ENCODE data around the gene ECE1. TPM values are rescaled to one million over a fixed set of nuclear protein-coding genes. Genes with fewer than 3 reads are reported as not detected.
A peak's percentile ranks its signal among the peaks of the same experiment; 100 is the strongest.
"Not testable (repeated sequence)": the region's sequence is repeated elsewhere in the genome, so short reads cannot be mapped to it uniquely, and the experiment has no call there.

The ECE1 gene
- total RNA-seq, 1 experiment from 2014 or later, result 65.8 TPM

- no peak for DNase-seq (ENCODE audit: low spot score)
Observed at GRCh38 chr1:21292984-21293536, 2.8 kb upstream of the ECE1 start.

DNA sequence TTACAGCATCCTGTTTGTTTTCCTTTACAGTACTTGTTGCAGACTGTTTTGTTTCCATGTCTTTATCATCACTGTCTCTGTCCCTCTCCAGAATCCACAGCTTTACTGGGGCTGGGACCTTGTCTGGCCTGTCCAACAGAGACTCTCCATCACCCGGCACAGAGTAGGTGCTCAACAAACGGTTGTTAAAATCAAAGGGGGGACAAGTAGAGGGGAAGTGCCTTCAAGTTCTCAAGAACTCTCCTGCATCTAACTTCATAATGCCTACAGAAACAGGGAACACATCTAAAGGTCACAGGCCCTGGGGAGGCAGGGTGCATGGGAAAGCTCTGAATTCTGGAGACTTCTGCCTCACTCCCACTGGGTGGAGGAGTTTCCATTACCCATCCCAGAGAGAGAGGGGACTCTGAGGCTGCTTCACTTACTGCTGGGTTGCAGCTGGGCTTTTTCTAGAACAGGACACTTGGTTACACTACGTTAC lies 2.3 kb upstream of the ECE1 start:
- DNase-seq (ENCODE audit: low spot score), result no peak

DNA sequence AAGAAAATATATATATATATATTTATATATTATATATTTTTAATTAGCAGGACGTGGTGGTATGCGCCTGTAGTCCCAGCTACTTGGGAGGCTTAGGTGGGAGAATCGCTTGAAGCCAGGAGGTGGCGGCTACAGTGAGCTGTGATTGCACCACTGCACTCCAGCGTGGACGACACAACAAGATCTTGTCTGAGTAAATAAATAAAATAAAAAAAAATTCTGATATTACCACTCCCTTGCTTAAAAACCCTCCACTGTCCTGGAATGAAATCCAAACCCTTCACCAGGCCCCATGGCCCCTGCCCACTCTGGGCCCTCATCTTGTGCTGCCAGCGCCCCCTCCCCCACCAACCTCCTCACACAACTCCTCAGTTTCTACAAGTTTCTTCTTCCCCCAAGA lies 1.7 kb upstream of the ECE1 start:
- DNase-seq (ENCODE audit: low spot score), result no peak

DNA sequence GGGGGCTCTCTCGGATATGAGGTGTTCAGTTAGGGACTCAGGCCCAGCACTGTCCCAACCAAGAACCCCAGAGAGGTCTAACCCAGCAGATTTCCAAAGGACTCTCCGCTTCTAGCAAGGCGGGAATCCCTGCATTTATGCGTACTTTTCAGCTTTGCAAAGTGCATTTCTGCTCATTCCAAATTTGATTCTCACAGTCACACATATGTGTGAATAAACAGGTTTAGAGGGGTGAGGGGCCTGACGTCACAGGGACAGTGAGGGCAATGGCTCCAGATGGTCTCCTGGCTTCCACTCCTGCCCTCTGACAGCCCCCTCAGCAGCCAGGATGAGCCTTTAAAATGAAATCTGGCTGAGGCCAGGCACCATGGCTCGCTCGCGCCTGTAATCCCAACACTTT lies 921 bp upstream of the ECE1 start:
- no peak for DNase-seq (ENCODE audit: low spot score)

GRCh38 chr1:21290546-21290944 lies 282 bp upstream of the ECE1 start:
- no peak for DNase-seq (ENCODE audit: low spot score)

DNA sequence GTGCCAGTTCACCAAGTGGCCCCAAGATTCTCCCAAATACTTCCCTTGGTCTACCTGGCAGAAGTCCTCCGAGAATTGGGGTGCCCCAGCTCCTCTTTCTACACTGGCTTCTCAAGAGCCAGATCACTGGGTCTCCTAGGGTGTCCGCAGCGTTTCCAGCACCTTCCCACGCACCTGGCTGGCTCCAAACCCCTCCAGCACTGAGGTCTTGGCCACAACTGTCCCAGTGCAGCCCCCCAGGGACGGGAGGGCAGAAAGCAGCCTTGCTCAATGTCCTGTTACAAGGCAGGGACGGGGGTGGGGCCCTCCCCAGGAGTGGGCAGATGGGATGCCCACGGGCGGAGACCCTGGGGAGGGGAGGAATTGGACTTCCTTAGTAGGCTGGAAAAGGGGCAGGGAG lies 1.1 kb downstream of the ECE1 start:
- no peak for DNase-seq (ENCODE audit: low spot score)

DNA sequence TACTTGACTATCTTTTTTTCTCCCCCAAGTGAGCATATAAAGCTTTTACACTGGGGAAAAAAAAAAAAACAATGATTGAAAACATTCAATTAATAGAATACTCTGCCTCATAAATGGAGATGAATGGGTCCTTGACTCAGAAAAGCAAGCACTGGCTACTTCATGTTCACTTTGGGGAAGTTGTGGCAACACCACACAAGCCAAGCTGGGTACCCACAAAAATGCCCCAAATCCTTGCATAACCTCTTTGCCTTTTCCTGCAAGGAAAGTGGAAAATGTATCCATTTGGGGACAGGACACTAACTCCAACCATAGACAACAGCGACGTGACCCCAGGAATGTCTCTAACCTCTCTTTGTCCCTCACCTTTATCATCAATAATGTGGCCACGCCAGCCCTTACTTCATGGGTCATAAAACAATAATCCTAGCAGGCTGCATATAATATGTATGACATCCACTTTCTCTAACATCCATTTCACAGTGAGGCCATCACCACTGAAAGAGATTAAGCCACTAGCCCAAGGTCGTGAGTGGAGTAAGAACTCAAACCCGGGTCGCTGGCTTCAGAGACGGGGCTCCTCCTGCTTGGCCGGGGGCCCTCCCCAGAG lies 2.3 kb downstream of the ECE1 start:
- no peak for DNase-seq (ENCODE audit: low spot score)

GRCh38 chr1:21285386-21285785 lies 4.9 kb downstream of the ECE1 start:
- not testable (repeated sequence) for DNase-seq (ENCODE audit: low spot score)

DNA sequence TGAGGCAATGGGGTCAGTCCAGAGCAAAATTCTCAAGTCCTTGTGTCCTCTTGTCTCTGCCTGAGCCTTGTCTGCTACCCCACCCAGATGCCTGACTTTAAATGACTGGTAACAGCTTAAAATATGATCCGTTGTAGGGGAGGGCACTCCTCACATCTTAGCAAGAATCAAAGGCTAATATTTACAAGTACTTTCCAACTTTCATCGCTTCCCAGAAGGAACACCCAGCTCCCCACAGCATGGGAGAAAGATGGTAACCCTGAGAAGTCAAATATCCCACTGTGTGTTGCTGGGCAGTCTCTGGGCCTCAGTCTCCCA lies 5.2 kb downstream of the ECE1 start:
- DNase-seq (ENCODE audit: low spot score), result no peak

- no peak for DNase-seq (ENCODE audit: low spot score)
Observed at GRCh38 chr1:21284206-21285054, 5.8 kb downstream of the ECE1 start.

GRCh38 chr1:21283524-21283923 lies 6.7 kb downstream of the ECE1 start:
- no peak for DNase-seq (ENCODE audit: low spot score)

GRCh38 chr1:21282020-21282419 lies 8.2 kb downstream of the ECE1 start:
- not testable (repeated sequence) for DNase-seq (ENCODE audit: low spot score)

GRCh38 chr1:21280482-21280881 lies 9.8 kb downstream of the ECE1 start:
- DNase-seq (ENCODE audit: low spot score), result no peak

GRCh38 chr1:21280011-21280471 lies 10.2 kb downstream of the ECE1 start:
- DNase-seq (ENCODE audit: low spot score), result peak; percentile 16

DNA sequence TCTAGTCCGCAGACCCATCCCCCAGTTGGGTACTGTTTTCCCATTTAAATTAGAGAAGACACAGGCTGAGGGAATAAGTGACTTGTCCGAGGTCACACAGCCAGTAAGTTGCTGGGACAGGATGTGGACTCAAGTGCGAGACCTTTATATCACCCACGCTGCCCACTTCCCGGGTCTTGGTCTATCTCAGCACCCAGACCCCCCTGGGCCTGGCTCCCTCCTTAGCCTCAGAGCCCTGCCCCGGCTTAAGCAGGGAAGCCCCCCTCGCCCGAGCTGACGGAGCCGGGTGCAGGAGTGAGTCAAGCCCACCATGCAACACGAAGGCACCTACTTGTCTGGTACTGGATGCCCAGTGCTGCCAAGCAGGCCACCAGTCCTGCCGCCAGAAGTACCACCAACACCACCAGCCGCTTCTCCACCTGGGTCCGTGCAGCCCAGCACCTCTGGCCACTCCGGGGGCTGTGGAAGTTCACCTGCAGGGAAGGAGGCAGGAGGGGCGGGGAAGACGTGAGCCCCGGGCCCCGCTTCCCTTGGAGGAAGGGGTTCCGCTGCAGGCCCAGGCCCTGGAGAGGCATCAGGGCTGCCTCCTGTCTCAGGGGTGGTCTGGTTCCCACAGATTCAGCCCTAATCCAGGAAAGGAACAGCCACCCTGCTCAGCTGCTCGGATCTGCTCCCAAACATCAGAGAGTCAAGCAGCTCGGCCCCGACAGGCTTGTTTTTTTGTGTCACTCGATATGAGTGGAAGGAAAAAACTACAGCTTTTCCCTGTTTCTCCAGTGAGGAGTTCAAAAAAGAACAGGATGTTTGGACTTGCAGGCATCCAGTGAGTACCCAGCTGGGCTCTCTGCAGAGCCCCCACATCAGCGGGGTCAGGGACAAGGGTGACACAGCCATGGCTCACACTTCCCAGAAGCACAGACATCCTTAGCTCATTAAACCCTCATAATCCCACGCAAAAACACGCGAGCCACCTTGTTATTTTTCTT lies 11.1 kb downstream of the ECE1 start:
- DNase-seq (ENCODE audit: low spot score), result no peak

- DNase-seq (ENCODE audit: low spot score), result no peak
Observed at GRCh38 chr1:21278208-21278859, 11.9 kb downstream of the ECE1 start.

DNA sequence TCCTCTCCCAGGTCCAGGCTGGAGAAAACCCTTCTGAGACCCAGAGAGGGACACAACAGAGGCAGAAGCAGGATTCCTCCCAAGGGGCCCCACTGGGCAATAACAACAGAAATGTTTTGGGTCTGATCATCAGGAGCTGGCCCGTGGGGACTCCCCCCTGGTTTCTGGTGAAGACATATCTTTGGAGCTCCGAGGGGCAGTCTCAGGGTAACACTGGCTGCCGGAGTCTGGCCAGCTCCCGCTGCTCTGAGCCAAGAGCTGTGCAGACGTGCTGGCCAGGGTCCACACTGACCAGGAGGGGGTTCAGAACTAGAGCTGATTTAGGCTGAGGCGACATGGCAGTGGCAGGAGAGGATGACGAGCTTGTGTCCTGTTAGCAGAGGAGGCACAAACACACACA lies 13.1 kb downstream of the ECE1 start:
- no peak for DNase-seq (ENCODE audit: low spot score)

- no peak for DNase-seq (ENCODE audit: low spot score)
Observed at GRCh38 chr1:21272540-21272939, 17.7 kb downstream of the ECE1 start.

GRCh38 chr1:21271550-21271949 lies 18.7 kb downstream of the ECE1 start:
- DNase-seq (ENCODE audit: low spot score), result no peak

DNA sequence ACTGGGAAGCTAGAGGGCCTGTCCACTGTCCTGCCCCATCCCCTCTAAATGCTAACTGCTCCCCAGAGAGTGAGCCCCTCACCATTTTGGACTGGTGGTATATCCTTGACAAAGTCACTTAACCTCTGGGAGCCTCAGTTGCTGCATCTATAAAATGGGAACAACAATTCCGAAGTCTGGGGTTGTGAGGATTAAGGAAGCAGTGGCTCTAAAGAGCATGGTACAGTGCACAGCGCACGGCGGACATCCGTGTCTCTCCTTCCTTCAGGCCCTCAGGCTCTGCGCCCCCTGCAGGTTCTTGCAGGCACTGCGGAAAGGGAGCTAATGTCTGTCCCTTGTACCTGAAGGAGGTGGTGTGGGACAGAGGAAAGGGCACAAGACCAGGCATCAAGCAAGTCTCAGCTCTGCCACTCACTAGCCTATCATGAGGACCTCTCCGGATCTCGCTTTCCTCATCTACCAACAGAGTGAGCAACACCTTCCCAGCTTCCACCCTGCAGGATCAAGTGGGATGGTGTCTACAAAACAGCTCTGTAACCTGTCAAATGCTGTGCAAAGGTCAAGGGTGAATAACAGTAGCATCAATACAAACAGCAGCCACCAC lies 20.1 kb downstream of the ECE1 start:
- peak; percentile 30 for DNase-seq (ENCODE audit: low spot score)
